Activated T-cell treated with anti-CD3 and anti-CD28 coated beads, Interleukin-2, amount 50 U/mL, for 4 hours (primary cell): Measurements from ENCODE around the gene ERGIC1. TPM values are rescaled to one million over a fixed set of nuclear protein-coding genes. Genes with fewer than 3 reads are reported as not detected.
A peak's percentile ranks its signal among the peaks of the same experiment; 100 is the strongest.

Source experiments
- ATAC-seq, 2 donors: fragments of 200-7000 bp; cut with Tn5 transposase; one replicate each; pipeline ENCODE4 v1.10.0; 2021
- DNase-seq: peaks from one replicate; pipeline ENCODE4 v3.0.0-alpha.2; 2020
- H3K27me3 Mint-ChIP-seq: one replicate; pipeline ENCODE4 v1.8.0; 2021; ENCODE audit warnings: low read depth, mixed read lengths
- H3K36me3 Mint-ChIP-seq: one replicate; pipeline ENCODE4 v1.8.0; 2022; ENCODE audit warnings: mixed read lengths; ENCODE audit not compliant: insufficient read depth
- H3K4me1 Mint-ChIP-seq: one replicate; pipeline ENCODE4 v1.8.0; 2021; ENCODE audit warnings: low read depth, mixed read lengths
- H3K4me3 Mint-ChIP-seq: one replicate; pipeline ENCODE4 v1.8.0; 2021; ENCODE audit warnings: mild to moderate bottlenecking, moderate library complexity, mixed read lengths
- H3K9me3 Mint-ChIP-seq: one replicate; pipeline ENCODE4 v1.8.0; 2021; ENCODE audit warnings: mixed read lengths
- total RNA-seq, 3 donors: library from RNA; stranded (reverse); gene quantifications; one replicate each; pipeline ENCODE4 v1.2.1, GENCODE V29; 2021

ERGIC1 gene
- total RNA-seq, 3 donors from 2014 or later = 28.7 to 36.3 (median 32.1) TPM

- DNase-seq = no peak
- Mint-ChIP-seq H3K9me3 (no peaks in the 10 kb centered on the region), H3K4me3 (no peak overlapping the region), H3K36me3 (peaks cover 6% of the 10 kb centered on the region), H3K4me1 (no peaks in the 10 kb centered on the region), H3K27me3 (no peaks in the 10 kb centered on the region)
- no peak for ATAC-seq
Measured at GRCh38 chr5:172973931-172974330, 139.9 kb downstream of the ERGIC1 start.

GRCh38 chr5:172975289-172975688, 141.2 kb downstream of the ERGIC1 start:
- H3K4me1 Mint-ChIP-seq = no peaks in the 10 kb centered on the region
- ATAC-seq (no peak), DNase-seq (no peak)
- H3K4me3 Mint-ChIP-seq = no peak overlapping the region
- no peaks in the 10 kb centered on the region for H3K27me3 Mint-ChIP-seq
- H3K36me3 Mint-ChIP-seq = no peaks in the 10 kb centered on the region
- no peaks in the 10 kb centered on the region for H3K9me3 Mint-ChIP-seq

GRCh38 chr5:172979778-172980177, 145.7 kb downstream of the ERGIC1 start:
- ATAC-seq (no peak), DNase-seq (no peak)
- Mint-ChIP-seq H3K36me3 (no peaks in the 10 kb centered on the region), H3K27me3 (no peaks in the 10 kb centered on the region), H3K4me1 (peaks cover 8% of the 10 kb centered on the region), H3K9me3 (no peaks in the 10 kb centered on the region), H3K4me3 (no peak overlapping the region)

- ATAC-seq (no peak), DNase-seq (no peak)
- peaks cover 23% of the 10 kb centered on the region for H3K4me1 Mint-ChIP-seq
- no peak overlapping the region for H3K4me3 Mint-ChIP-seq
- H3K36me3 Mint-ChIP-seq = peaks cover 12% of the 10 kb centered on the region
- no peaks in the 10 kb centered on the region for H3K9me3 Mint-ChIP-seq
- H3K27me3 Mint-ChIP-seq = no peaks in the 10 kb centered on the region
Measured at GRCh38 chr5:172981931-172982330, 147.9 kb downstream of the ERGIC1 start.

- ATAC-seq (peak; percentile 92 to 93), DNase-seq (peak; percentile 92)
- H3K9me3 Mint-ChIP-seq = no peaks in the 10 kb centered on the region
- peak within 1 kb of the TSS; percentile 95 for H3K4me3 Mint-ChIP-seq
- H3K36me3 Mint-ChIP-seq = peaks cover 20% of the 10 kb centered on the region
- H3K4me1 Mint-ChIP-seq = peaks cover 32% of the 10 kb centered on the region
- H3K27me3 Mint-ChIP-seq = no peaks in the 10 kb centered on the region
Measured at GRCh38 chr5:172983542-172984243, 149.6 kb downstream of the ERGIC1 start, which contains the start of gene ATP6V0E1. ATP6V0E1 (plus strand) TSS chr5:172983771; CDS start chr5:172983861, 90 bp downstream.

- Mint-ChIP-seq H3K4me3 (peak overlapping the region; percentile 95), H3K4me1 (peaks cover 36% of the 10 kb centered on the region)
- peak; percentile 83 for ATAC-seq
Measured at GRCh38 chr5:172984244-172984953, 150.3 kb downstream of the ERGIC1 start.

GRCh38 chr5:172985596-172985995, 151.5 kb downstream of the ERGIC1 start:
- H3K4me1 Mint-ChIP-seq = peaks cover 37% of the 10 kb centered on the region
- DNase-seq (no peak), ATAC-seq (no peak)
- peaks cover 22% of the 10 kb centered on the region for H3K36me3 Mint-ChIP-seq
- H3K4me3 Mint-ChIP-seq = peak overlapping the region; percentile 95
- no peaks in the 10 kb centered on the region for H3K9me3 Mint-ChIP-seq
- H3K27me3 Mint-ChIP-seq = no peaks in the 10 kb centered on the region

More at GRCh38 chr5:172984244-172984953, 150.3 kb downstream of the ERGIC1 start:
- Mint-ChIP-seq H3K36me3 (peaks cover 22% of the 10 kb centered on the region), H3K27me3 (no peaks in the 10 kb centered on the region), H3K9me3 (no peaks in the 10 kb centered on the region)
- peak; percentile 67 for DNase-seq

- H3K4me3 Mint-ChIP-seq = no peak overlapping the region
Measured at GRCh38 chr5:172988276-172988675, 154.2 kb downstream of the ERGIC1 start.

GRCh38 chr5:172990776-172991175, 156.7 kb downstream of the ERGIC1 start:
- no peak overlapping the region for H3K4me3 Mint-ChIP-seq
- H3K36me3 Mint-ChIP-seq = peaks cover 45% of the 10 kb centered on the region
- H3K4me1 Mint-ChIP-seq = peaks cover 49% of the 10 kb centered on the region
- no peaks in the 10 kb centered on the region for H3K27me3 Mint-ChIP-seq
- DNase-seq (no peak), ATAC-seq (no peak)
- H3K9me3 Mint-ChIP-seq = no peaks in the 10 kb centered on the region

More at GRCh38 chr5:172988276-172988675, 154.2 kb downstream of the ERGIC1 start:
- ATAC-seq (no peak), DNase-seq (no peak)
- Mint-ChIP-seq H3K9me3 (no peaks in the 10 kb centered on the region), H3K36me3 (peaks cover 36% of the 10 kb centered on the region), H3K4me1 (peaks cover 48% of the 10 kb centered on the region), H3K27me3 (no peaks in the 10 kb centered on the region)

GRCh38 chr5:172994405-172994804, 160.4 kb downstream of the ERGIC1 start:
- peaks cover 44% of the 10 kb centered on the region for H3K4me1 Mint-ChIP-seq

GRCh38 chr5:172999372-172999973, 165.4 kb downstream of the ERGIC1 start:
- Mint-ChIP-seq H3K36me3 (peaks cover 36% of the 10 kb centered on the region), H3K27me3 (no peaks in the 10 kb centered on the region), H3K4me1 (peaks cover 63% of the 10 kb centered on the region), H3K4me3 (no peak overlapping the region), H3K9me3 (no peaks in the 10 kb centered on the region)
- no peak for DNase-seq
- no peak for ATAC-seq

More at GRCh38 chr5:172994405-172994804, 160.4 kb downstream of the ERGIC1 start:
- DNase-seq (no peak), ATAC-seq (no peak)
- H3K4me3 Mint-ChIP-seq = no peak overlapping the region
- H3K36me3 Mint-ChIP-seq = peaks cover 34% of the 10 kb centered on the region
- H3K9me3 Mint-ChIP-seq = no peaks in the 10 kb centered on the region
- H3K27me3 Mint-ChIP-seq = no peaks in the 10 kb centered on the region

GRCh38 chr5:172999974-173000373, 165.9 kb downstream of the ERGIC1 start:
- Mint-ChIP-seq H3K9me3 (no peaks in the 10 kb centered on the region), H3K36me3 (peaks cover 36% of the 10 kb centered on the region), H3K4me1 (peaks cover 68% of the 10 kb centered on the region), H3K4me3 (no peak overlapping the region), H3K27me3 (no peaks in the 10 kb centered on the region)
- no peak for ATAC-seq
- no peak for DNase-seq

GRCh38 chr5:173001229-173001841, 167.3 kb downstream of the ERGIC1 start:
- no peaks in the 10 kb centered on the region for H3K9me3 Mint-ChIP-seq
- peaks cover 80% of the 10 kb centered on the region for H3K4me1 Mint-ChIP-seq
- no peaks in the 10 kb centered on the region for H3K27me3 Mint-ChIP-seq
- DNase-seq (no peak), ATAC-seq (peak; percentile 27 to 41)
- peaks cover 27% of the 10 kb centered on the region for H3K36me3 Mint-ChIP-seq
- no peak overlapping the region for H3K4me3 Mint-ChIP-seq
